Gastrocnemius medialis (tissue), 4 donors: ENCODE data around the gene SRR.

Experiments used
- POLR2A ChIP-seq, 2 donors: fragments of 450-650 bp; IDR thresholded peaks; one replicate each; pipeline ENCODE4 v1.6.1; 2017; ENCODE audit warnings: antibody characterized with exemption in 2 of 2, mild to moderate bottlenecking in 2 of 2, moderate library complexity in 2 of 2
- TF ChIP-seq, protein P1 (sequence below), 5 experiments: fragments of 450-650 bp in 3 of 5; fragments of 200-600 bp in 2 of 5; sonication (generic) in 2 of 5; IDR thresholded peaks in 4 of 5; conservative IDR thresholded peaks in 1 of 5; 1 replicate in 4 of 5; 2 replicates in 1 of 5; pipeline ENCODE4 v1.5.1; 2016 to 2019; ENCODE audit warnings: antibody characterized with exemption in 5 of 5, mild to moderate bottlenecking in 3 of 5, moderate library complexity in 3 of 5

DNA sequence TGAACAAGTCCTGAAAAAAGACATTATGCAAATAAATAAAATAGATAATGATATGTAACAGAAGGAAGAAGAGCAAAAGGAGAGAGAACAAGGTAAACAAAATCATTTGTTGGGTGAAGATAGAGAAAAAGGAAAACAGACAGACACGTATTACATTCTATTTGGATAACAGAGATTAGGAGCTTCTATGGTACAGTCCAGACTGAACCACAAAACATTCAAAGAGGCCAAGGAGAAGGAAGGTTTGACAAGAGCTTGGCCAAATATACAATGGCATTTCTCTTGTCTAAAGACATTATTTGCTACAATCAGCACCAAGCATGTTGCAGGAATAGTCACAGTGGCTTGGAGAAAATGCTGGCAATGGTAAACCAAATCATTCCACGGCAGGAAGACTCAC is 29.3 kb upstream of the SRR start:
- TF ChIP-seq, protein P1, sequence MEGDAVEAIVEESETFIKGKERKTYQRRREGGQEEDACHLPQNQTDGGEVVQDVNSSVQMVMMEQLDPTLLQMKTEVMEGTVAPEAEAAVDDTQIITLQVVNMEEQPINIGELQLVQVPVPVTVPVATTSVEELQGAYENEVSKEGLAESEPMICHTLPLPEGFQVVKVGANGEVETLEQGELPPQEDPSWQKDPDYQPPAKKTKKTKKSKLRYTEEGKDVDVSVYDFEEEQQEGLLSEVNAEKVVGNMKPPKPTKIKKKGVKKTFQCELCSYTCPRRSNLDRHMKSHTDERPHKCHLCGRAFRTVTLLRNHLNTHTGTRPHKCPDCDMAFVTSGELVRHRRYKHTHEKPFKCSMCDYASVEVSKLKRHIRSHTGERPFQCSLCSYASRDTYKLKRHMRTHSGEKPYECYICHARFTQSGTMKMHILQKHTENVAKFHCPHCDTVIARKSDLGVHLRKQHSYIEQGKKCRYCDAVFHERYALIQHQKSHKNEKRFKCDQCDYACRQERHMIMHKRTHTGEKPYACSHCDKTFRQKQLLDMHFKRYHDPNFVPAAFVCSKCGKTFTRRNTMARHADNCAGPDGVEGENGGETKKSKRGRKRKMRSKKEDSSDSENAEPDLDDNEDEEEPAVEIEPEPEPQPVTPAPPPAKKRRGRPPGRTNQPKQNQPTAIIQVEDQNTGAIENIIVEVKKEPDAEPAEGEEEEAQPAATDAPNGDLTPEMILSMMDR (IDR thresholded peaks at IDR 0.05 in 4 of 5, conservative IDR thresholded peaks at IDR 0.05 in 1 of 5) = no peak
- TF ChIP-seq POLR2A (IDR thresholded peaks at IDR 0.05) = no peak
